Measurements from ENCODE around the gene ABCD1.
"Not testable (repeated sequence)": the region's sequence is repeated elsewhere in the genome, so short reads cannot be mapped to it uniquely, and the experiment has no call there.

Gene ABCD1

DNA sequence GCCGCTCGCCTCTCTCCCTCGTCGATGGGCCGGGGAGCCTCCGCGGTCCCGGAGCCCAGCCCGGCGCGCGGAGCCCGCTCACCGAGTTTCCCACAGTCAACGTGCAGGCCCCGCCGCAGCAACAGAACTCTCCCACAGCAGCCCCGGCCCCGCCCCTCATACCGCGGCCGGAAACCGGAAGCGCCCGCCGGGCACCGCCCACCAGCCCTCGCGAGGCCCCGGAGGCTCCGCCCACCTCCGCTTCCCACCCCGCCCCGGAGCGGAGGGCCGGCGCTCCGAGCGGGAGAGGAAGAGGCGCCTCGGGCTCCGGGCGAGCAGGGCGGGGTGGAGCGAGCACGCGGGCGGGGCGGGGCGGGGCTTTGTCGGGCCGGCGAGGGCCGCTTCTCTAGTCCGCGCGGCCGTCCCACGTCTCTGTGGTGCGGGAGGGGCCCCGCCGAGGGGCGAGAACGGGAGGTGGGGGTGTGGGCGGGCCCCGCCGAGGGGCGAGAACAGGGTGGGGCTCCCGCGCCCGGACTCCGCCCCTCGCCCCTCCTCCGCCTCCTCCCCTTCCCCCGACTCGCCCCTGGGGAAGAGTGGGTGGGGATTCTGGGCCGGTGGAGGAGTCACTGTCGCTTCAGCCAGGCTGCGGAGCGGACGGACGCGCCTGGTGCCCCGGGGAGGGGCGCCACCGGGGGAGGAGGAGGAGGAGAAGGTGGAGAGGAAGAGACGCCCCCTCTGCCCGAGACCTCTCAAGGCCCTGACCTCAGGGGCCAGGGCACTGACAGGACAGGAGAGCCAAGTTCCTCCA lies at the start of gene ABCD1, which contains the start of gene BCAP31:
ABCD1 (plus strand) TSS at position 605 of the 787 bp plus-strand sequence. CDS start 411 bp downstream, outside the sequence.
BCAP31 (minus strand) TSS at position 136 of the 787 bp plus-strand sequence. CDS start 1,143 bp downstream, outside the sequence.
- DNase-seq (ENCODE audit: low spot score): peak; percentile 92

DNA sequence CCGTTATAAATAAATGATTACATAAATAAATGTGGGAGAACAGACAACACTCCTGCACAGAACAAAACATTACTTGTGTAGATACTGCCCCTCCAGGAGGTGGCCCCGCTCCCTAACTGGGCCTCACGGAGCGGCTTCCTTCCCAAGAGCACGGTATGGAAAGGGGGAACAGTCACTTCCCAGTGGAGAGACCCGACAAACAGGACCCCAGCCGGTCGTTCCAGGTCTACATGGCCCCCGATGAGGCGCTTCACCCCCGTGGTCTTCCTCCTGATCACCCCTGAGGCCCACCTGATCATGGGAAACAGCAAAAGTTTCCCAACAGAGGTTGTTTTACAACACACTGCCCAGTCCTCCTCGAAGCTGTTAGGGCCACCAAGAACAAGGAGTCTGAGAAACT lies 43.5 kb upstream of the ABCD1 start:
- no peak for DNase-seq (ENCODE audit: low spot score)

DNA sequence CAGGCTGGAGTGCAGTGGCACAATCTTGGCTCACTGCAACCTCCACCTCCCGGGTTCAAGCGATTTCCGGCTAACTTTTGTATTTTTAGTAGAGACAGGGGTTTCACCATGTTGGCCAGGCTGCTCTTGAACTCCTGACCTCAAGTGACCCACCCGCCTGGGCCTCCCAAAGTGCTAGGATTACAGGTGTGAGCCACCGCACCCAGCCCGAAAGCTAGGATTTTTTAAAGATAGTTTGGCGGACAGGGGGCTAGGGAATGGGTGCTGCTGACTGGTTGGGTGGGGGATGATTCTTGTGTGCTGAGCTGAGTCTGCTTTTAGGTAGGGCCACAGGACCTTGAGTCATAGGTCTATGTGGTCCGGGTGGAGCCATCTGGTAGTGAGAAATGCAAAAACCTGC lies 41.2 kb upstream of the ABCD1 start:
- DNase-seq (ENCODE audit: low spot score): not testable (repeated sequence)

DNA sequence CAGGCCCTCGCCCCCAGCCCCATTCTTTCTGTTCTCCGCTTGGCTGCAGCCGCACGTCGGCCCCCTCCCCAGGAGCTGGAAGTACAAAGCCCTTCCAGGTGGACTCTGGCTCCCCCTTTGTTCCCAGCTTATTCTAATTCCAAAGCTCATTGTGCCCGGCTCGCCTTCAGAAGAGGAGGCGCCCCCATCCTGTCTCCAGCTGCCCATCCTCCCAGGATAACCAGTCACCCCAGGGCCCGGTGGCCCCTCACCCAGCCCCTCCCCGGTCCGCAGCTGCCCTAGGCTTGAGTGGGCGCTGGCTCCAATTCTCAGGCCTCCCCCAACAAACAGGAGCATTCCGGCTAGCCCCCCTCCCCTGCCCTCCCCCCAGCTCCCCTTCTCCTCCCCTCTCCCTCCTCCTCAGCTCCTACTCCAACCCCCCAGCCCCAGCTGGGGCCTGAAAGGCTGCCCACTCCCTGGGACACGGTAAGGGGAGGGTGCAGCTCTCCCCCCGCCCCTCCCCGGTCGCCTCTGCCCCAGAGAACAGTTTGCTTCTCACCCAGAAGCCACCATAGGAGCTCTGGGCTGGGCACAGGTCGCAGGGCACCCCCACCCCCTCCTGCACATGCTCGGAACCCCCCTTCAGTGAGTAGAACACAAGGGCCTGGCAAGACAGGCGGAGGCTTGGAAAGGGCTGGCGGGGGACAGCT lies 40.0 kb upstream of the ABCD1 start:
- no peak for DNase-seq (ENCODE audit: low spot score)

DNA sequence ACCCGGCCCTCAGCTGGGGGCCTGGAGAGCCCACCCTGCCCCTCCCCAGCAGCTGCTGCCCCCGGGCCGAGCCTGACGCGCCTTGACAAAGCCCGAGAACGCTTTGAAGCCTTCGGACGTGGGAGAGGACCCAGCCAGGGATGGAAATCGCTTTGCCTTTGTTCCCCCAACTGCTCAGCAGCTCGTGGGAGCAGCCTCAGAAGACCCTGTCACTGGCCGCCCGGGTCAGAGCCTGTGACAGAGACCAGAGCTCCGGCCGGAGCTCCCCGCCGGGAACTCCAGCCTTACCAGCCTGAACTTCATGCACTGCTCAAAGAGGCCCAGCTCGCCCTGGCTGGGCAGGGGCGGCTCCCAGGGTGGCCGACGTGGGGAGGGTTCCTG lies 39.5 kb upstream of the ABCD1 start:
- DNase-seq (ENCODE audit: low spot score): no peak

DNA sequence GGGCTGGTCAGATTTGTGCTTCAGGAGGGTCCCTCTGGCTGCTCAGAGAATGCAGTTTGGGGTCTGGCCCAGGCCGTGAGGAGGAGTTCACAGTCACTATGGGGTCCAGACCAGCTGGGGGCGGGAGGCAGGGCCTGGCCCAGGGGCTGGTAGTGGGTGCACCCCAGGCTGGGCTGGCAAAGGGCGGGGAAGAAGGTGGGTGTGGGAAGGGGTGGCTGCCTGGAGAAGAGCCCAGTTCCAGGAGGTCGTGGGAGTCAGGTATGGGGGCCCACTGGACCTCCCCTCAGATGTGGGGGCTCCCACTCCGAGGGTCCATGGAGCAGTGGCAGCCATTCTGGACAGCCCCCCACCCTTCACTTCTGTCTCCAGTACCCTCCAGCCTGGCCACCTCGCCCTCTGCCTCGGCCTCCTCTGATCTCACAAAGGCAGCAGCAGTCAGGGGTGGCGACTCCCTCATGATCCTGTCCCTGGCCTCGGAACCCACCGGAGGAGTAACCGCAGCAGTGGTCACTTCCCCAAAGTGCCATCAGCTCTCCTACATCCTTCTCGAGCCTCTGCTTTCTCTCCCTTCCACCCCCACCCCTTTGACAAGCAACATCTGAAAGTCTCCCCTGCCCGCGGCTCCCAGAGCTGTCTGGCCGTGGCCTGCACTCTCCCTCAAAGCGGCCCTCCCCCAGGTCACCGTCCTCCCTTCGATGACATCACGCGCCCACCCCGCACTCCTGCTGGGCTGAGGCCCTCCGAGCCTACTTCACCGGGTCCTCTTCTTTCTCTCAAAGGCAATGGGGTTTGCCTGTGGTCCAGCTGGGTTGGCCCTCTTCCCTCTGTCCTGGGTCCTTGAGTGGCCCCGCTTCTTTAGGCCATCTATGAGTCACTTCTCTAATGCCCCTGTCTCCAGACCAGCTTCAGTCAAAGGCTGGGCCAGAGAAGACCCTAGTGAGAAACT lies 38.6 kb upstream of the ABCD1 start:
- no peak for DNase-seq (ENCODE audit: low spot score)

DNA sequence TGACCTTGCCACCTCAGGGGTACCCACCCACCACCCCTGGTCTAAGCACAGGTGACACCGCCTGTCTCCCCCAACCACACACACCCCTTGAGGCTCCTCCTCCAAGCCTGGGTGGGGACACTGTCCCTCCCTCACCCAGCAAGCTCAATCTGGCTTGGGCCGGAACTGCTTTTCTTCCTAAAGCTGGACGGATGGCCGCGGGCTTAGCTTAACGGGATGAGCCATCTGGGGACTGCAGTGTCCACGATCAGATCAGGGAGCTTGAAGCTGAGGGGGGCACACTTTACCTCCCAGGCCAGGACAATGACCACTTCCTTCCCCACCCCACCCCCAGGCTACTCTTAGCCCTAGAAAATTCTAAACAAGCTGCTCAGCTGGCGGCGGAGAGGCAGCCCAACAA lies 37.9 kb upstream of the ABCD1 start:
- no peak for DNase-seq (ENCODE audit: low spot score)

DNA sequence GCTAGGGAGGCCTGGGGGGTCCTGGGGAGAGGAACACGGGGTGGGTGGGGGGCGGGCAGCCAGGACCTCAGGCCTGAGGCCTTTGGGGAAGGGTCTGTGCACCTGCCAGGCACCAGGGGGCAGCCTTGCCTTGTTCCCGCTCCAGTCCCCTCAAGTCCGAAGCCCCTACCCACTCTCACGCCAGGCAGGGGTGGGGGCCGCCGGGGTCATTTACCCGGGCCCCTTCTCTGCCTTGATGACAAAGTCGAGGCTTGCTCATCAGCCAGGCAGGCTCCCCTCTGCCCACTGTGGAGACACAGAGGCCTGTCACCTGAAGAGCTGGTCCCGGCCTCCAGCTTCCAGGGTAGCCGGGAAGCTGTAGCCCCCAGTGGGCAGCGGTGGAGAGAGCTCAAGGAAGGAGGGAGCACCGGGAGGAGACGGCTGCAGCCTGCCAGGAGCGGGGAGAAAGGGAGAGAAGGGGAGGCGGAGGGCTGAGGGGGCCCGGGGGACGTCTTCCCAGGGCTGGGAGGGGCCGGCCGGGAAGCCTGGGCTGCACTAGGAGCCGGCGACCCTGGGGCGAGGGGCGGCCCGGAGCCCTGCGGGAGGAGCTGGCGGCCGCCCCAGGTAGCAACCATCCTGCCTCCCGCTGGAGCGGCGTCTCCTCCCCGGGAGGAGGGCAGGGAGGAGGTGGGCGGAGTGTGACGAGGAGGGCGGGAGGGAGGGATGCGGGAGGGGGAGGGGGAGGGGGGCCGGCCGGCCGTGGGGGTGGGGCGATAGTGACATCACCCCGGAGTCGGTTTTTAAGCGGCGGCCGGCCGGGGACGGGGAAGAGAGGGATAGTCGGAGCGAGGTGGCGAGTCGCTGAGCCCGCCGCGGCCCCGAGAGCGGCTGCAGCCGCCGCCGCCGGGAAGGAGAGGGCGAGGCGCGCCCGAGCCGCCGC lies 37.3 kb upstream of the ABCD1 start, which contains the start of gene SLC6A8:
SLC6A8 (plus strand) TSS at position 806 of the 919 bp plus-strand sequence. CDS start 649 bp downstream, outside the sequence.
- peak; percentile 63 for DNase-seq (ENCODE audit: low spot score)

DNA sequence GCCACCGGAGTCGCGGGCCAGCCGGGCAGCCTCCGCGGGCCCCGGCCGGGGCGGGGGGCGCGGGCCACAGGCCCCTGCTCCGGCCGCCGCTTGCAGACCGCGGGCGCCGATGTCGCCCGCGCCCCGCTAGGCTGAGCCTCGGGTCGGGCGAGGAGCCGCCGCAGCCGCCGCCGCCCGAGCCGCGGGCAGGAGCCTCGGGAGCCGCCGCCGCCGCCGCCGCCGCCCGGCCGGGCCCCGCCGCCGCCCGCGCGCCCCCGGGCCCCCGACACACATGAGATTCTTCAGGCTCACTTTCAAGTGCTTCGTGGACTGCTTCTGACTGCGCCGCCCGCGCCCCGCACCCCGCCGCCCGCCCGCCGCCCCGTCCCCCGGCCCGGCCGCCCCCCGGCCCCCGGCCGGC lies 36.6 kb upstream of the ABCD1 start:
- DNase-seq (ENCODE audit: low spot score): no peak

DNA sequence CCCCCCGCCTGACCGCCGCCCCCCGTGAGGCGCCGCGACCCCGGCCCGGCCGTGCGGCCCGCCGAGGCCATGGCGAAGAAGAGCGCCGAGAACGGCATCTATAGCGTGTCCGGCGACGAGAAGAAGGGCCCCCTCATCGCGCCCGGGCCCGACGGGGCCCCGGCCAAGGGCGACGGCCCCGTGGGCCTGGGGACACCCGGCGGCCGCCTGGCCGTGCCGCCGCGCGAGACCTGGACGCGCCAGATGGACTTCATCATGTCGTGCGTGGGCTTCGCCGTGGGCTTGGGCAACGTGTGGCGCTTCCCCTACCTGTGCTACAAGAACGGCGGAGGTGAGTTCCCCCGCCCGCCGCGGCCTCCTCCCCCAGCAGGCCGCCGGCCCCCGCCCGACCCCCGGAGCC lies 36.1 kb upstream of the ABCD1 start:
- no peak for DNase-seq (ENCODE audit: low spot score)

DNA sequence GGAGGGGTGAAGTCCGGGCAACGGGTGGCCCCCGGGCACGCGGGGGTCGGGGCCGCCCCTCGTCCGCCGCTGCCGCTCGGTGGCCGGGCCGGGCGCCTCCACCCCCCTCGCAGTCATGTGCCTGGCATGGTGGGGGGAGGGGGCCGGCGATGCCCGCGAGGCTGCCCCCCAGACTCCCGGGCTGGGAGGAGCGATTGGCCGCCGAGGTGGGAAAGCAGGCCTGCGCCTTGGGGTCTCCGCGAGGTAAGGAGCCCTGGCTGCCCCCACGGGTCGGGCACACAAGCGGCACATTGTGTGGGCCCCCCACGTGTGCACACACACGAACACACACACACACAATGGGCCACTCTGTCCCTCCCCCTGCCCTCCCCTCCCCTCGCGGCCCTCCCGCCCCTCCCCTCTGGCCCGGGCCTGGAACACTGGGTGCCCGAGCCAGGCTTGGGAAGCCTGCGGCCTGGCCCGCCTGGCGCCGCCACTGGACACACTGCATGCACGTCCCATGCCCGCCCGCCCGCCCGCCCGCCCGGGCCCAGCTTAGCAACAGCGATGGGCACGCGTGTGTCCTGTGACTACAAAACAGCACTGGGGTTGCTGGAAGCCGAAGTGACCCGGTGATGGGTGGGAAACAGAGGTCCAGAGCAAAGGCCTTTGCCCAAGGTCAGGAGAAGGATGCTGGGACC lies 35.6 kb upstream of the ABCD1 start:
- no peak for DNase-seq (ENCODE audit: low spot score)

DNA sequence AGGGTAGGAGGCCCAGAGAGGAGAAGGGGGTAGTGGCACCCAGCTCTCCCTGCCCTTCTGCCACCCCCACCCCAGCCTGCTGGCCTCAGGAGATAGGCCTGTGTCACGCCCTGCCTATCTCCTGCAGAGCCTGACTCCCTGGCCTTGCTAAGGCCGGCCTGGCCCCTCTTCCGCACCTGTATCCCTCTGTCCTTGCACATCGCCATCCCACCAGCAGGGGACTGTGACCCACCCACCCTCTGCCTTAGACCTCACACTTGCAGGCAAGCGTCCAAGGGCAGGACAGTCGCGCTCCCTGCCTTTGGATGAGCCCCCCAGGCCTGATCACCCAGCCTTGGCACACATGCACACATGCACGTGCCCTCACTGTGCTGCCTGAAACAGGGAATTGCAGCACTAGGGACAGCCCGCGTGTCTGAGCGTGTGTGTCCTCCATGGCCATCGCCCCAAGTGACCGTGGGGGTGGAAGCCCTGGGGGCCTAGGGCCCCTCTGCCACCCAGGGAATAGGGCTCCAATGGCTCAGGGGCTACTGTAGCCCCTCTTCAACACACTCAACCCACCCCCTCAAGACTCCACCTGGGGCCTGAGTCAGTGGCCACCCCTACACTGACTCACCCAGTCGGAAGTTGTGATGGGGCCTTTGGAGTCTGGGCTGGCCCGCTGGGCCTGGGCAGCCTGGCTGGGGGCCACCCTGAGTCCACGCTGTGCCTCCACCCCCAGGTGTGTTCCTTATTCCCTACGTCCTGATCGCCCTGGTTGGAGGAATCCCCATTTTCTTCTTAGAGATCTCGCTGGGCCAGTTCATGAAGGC lies 34.8 kb upstream of the ABCD1 start:
- DNase-seq (ENCODE audit: low spot score): no peak

DNA sequence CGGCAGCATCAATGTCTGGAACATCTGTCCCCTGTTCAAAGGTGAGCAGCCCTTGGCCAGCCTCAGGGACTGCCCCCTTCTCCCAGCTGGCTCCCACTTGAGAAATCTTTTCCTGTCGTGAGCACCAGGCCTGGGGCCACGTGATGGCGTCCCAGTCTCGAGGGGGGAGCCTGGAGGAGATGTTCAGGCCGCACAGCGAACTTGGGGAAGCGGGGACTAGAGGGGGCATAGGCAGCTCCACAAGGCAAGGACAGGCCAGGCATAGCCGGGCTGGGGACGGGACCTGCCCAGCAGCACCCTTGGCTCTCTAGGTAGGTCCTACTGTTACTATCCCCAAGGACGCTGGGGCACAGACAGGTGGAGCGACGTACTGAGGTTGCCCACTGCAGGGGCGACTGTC lies 34.2 kb upstream of the ABCD1 start:
- no peak for DNase-seq (ENCODE audit: low spot score)

DNA sequence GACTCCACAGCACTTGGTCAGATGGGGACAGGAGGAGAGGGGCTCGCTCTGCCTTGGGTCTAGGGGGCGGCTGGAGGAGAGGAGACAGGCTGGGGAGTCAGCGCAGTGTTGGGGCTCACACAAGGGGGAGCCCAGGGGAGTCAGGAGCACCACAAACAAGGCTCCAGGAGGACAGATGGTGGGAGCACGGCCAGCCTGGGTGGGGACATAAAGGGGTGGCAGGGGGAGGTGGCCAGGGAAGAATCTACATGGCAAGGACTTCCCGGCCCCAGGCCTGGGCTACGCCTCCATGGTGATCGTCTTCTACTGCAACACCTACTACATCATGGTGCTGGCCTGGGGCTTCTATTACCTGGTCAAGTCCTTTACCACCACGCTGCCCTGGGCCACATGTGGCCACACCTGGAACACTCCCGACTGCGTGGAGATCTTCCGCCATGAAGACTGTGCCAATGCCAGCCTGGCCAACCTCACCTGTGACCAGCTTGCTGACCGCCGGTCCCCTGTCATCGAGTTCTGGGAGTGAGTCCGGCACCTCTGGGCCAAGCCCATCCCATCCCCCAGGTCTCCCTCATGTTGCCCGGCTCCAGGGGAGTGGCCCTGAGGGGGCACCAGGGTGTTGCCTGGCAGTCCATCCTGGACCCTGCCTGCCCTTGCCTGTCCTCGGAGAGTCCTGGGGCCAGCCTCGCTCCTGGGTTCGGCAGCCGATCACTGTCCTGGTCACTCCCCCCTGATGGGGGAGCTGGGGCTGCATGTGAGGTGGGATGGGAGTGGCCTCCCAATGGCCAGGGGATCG lies 33.4 kb upstream of the ABCD1 start:
- not testable (repeated sequence) for DNase-seq (ENCODE audit: low spot score)

DNA sequence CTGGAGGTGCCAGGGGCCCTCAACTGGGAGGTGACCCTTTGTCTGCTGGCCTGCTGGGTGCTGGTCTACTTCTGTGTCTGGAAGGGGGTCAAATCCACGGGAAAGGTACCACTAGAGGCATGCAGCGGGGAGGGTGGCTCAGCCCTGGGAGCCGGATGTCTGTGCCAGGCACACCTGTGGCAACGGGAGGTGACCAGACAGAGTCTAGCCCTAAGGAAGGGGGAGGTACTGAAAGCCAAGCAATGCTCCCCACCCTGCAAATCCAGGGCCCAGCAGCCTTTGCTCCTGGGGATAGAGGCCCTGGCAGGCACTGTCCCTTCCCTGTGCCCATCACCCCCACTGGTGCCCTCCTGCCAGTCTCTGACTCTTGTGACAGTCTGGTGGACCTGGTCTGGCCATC lies 32.7 kb upstream of the ABCD1 start:
- DNase-seq (ENCODE audit: low spot score): no peak

DNA sequence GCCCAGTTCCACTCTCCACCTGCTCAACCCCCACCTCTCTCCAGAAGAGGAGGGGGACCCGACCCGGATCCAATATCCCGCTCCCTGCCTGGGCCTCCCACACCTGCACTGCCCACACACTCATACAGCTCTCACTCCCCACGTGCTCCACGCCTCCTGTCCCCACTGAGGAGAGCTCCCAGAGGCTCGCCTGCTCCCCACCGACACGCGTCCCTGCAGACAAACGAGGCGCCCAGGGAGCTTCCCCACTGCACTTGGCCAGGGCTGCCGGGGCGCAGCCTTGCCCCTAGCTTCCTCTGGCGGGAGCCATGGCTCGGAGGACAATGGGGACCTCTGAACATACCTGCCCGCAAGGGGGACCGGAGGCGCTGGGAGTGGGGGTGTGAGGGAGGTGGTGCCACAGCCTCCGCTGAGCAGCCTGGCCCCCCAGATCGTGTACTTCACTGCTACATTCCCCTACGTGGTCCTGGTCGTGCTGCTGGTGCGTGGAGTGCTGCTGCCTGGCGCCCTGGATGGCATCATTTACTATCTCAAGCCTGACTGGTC lies 32.0 kb upstream of the ABCD1 start:
- no peak for DNase-seq (ENCODE audit: low spot score)

DNA sequence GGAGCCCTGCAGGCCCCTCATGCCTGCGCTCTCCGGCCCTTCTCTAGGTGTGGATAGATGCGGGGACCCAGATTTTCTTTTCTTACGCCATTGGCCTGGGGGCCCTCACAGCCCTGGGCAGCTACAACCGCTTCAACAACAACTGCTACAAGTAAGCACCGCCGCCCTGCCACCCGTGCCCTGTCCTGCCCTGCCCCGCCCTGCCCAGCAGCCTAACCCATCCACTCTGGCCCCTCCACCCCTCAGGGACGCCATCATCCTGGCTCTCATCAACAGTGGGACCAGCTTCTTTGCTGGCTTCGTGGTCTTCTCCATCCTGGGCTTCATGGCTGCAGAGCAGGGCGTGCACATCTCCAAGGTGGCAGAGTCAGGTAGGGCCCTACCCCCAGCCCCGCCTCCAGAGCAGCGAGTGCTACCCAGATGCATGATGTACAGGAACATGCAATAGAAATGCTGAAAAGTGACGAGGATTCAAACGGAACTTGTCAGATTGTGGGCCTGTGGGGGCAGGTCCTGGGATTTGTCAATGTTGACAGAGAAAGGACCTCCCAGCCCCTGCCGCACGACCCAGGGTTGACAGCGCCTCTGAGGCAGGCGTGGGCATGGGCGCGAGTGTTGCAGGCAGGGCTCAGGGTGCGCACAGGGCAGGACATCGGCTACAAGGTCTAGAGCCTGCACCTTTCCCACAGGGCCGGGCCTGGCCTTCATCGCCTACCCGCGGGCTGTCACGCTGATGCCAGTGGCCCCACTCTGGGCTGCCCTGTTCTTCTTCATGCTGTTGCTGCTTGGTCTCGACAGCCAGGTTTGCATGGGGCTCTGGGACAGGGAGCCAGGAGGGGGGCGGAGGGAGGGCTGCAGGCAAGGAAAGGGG lies 31.2 kb upstream of the ABCD1 start:
- DNase-seq (ENCODE audit: low spot score): no peak

Measured in HuH-7.5 (cell line).